Measurements from ENCODE around the gene LEF1.
A peak's percentile ranks its signal among the peaks of the same experiment; 100 is the strongest.

The LEF1 gene

DNA sequence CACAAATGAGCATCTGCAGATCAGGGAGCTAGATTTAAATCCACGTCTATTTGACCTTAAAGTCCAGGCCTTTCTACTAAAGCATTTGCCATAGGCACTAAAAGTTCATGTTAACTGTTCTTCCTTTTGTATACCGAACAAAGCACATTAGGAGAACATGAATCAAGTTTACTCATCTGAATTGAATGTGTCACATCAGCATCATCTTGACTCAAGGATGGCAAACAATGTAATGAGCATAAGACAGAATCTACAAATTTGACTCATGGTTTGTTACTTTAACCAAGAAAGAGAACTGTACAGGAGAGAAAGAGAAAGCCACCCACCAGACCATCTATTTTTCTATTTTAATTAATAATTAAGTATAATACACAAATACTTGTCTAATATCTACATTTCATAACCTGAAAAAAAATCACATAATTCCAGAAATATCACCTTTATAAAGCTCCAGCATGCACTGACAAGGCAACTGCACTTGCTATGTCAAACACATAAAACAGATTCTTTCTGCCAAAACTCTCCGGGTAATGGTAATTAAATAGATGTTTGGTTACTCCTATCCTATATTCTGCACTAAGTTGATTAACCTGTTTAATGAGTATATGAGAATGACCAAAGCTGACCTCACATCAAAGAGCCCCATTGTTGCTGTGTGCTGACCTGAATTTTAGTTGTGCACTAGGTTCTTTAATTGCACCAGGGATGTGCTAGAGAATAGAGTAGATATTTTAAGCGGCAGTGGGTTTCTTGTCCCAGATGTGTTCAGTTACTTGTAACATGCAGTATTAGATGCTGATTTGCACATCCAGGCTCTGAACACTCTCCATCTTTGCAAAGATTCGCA is 42.5 kb upstream of the LEF1 start:
- Histone ChIP-seq H3K4me2 (ENCODE audit: low read length) (no peak overlapping the region), H3K4me3 (ENCODE audit: low read length) (no peak overlapping the region), H3K36me3 (ENCODE audit: control insufficient read depth, insufficient read depth, low read length) (no peaks in the 10 kb centered on the region), H3K18ac (ENCODE audit: low read length) (no peak overlapping the region), H3K27me3 (ENCODE audit: insufficient read depth, low read length, poor library complexity) (no peaks in the 10 kb centered on the region), H3K23ac (ENCODE audit: low read length) (no peak overlapping the region), H3K27ac (ENCODE audit: low read depth, low read length) (no peak overlapping the region), H4K8ac (ENCODE audit: low read depth, low read length) (no peak overlapping the region), H2AK5ac (ENCODE audit: low read length) (no peak overlapping the region), H3K79me1 (ENCODE audit: low read length) (no peaks in the 10 kb centered on the region), H4K5ac (ENCODE audit: low read length) (no peak overlapping the region), H2BK120ac (ENCODE audit: low read depth, low read length) (no peak overlapping the region), H3K4me1 (ENCODE audit: control insufficient read depth, low read depth, low read length) (no peaks in the 10 kb centered on the region), H3K79me2 (ENCODE audit: control insufficient read depth, insufficient read depth, low read length) (no peaks in the 10 kb centered on the region), H3K4ac (ENCODE audit: low read depth, low read length) (no peak overlapping the region), H2BK15ac (replicated peaks; ENCODE audit: low read depth) (no peak overlapping the region), H3K9ac (ENCODE audit: low read length) (no peak overlapping the region), H3K56ac (ENCODE audit: low read length) (no peak overlapping the region), H2BK5ac (ENCODE audit: low read length) (no peak overlapping the region)
- WGBS (ENCODE audit: extremely low coverage, insufficient coverage, low lambda C conversion rate): no CpG with 5 or more reads among the region's 5 CpGs
- no peak for DNase-seq

DNA sequence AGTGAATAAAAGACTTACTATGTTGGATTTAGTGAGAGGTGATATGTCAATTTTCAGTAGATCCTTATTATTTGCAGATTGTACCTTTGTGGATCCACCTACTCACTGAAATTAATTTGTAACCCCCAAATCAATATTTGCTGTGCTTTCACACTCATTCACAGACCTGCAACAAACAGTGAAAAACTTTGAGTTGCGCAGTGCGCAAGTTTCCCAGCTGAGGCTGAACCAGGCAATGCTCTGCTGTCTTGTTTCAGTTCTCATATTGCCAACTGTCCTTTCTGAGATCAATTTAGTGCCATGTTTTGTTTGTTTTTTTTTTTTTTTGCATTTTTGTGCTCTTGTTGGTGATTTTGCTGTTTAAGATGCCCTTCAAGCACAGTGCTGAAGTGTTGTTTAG is 40.8 kb upstream of the LEF1 start:
- Histone ChIP-seq H3K36me3 (ENCODE audit: control insufficient read depth, insufficient read depth, low read length) (no peaks in the 10 kb centered on the region), H2BK5ac (ENCODE audit: low read length) (no peak overlapping the region), H3K4ac (ENCODE audit: low read depth, low read length) (no peak overlapping the region), H3K56ac (ENCODE audit: low read length) (no peak overlapping the region), H4K5ac (ENCODE audit: low read length) (no peak overlapping the region), H2AK5ac (ENCODE audit: low read length) (no peak overlapping the region), H3K9ac (ENCODE audit: low read length) (no peak overlapping the region), H3K4me1 (ENCODE audit: control insufficient read depth, low read depth, low read length) (no peaks in the 10 kb centered on the region), H2BK120ac (ENCODE audit: low read depth, low read length) (no peak overlapping the region), H2BK15ac (replicated peaks; ENCODE audit: low read depth) (no peak overlapping the region), H4K8ac (ENCODE audit: low read depth, low read length) (no peak overlapping the region), H3K27me3 (ENCODE audit: insufficient read depth, low read length, poor library complexity) (no peaks in the 10 kb centered on the region), H3K4me2 (ENCODE audit: low read length) (no peak overlapping the region), H3K79me1 (ENCODE audit: low read length) (no peaks in the 10 kb centered on the region), H3K4me3 (ENCODE audit: low read length) (no peak overlapping the region), H3K18ac (ENCODE audit: low read length) (no peak overlapping the region), H3K27ac (ENCODE audit: low read depth, low read length) (no peak overlapping the region), H3K79me2 (ENCODE audit: control insufficient read depth, insufficient read depth, low read length) (no peaks in the 10 kb centered on the region), H3K23ac (ENCODE audit: low read length) (no peak overlapping the region)
- WGBS (ENCODE audit: extremely low coverage, insufficient coverage, low lambda C conversion rate): no CpG with 5 or more reads among the region's 2 CpGs
- DNase-seq: no peak

DNA sequence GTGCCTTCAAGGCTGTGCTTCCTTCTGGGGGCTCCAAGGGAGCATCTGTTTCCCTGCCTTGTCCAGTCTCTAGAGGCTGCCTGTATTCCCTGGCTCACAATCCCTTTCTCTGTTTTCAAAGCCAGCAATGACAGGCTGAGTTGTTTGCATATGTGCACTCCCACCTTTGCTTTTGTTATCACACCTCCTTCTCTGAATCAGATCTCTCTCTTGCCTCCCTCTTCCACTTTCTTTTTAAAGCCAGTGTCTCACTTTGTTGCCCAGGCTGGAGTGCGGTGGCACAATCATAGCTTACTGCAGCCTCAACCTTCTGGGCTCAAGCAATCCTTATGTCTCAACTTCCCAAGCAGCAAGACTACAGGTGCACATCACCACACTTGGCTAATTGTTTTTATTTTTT is 37.1 kb upstream of the LEF1 start:
- no peaks in the 10 kb centered on the region for H3K79me2 ChIP-seq (ENCODE audit: control insufficient read depth, insufficient read depth, low read length)
- H2BK120ac ChIP-seq (ENCODE audit: low read depth, low read length): no peak overlapping the region
- DNase-seq: no peak

DNA sequence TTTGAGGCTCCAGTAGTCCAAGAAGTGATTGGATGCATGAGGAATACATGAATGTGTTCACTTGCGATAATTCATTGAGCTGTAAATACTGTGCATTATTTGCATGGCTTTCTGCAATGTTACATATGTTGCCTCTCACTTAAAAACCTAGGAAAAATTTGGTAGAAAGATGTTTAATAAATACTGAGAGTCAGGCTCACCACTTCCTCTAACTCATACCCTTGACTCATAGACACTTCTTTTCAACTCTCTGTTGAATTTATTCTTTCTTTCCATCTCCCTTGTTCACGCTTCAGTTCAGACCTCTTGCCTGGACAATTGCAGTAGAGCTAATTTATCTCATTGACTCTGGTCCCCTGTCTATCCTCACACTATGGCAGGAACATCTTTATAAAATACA is 35.8 kb upstream of the LEF1 start:
- Histone ChIP-seq H3K23ac (ENCODE audit: low read length) (no peak overlapping the region), H3K27ac (ENCODE audit: low read depth, low read length) (no peak overlapping the region), H3K4me2 (ENCODE audit: low read length) (no peak overlapping the region), H3K56ac (ENCODE audit: low read length) (no peak overlapping the region), H2BK15ac (replicated peaks; ENCODE audit: low read depth) (no peak overlapping the region), H2AK5ac (ENCODE audit: low read length) (no peak overlapping the region), H3K79me1 (ENCODE audit: low read length) (no peaks in the 10 kb centered on the region), H4K5ac (ENCODE audit: low read length) (no peak overlapping the region), H3K9ac (ENCODE audit: low read length) (no peak overlapping the region), H2BK5ac (ENCODE audit: low read length) (no peak overlapping the region), H4K8ac (ENCODE audit: low read depth, low read length) (no peak overlapping the region), H3K18ac (ENCODE audit: low read length) (no peak overlapping the region), H3K27me3 (ENCODE audit: insufficient read depth, low read length, poor library complexity) (no peaks in the 10 kb centered on the region), H2BK120ac (ENCODE audit: low read depth, low read length) (no peak overlapping the region), H3K4ac (ENCODE audit: low read depth, low read length) (no peak overlapping the region), H3K79me2 (ENCODE audit: control insufficient read depth, insufficient read depth, low read length) (no peaks in the 10 kb centered on the region), H3K36me3 (ENCODE audit: control insufficient read depth, insufficient read depth, low read length) (no peaks in the 10 kb centered on the region), H3K4me1 (ENCODE audit: control insufficient read depth, low read depth, low read length) (no peaks in the 10 kb centered on the region), H3K4me3 (ENCODE audit: low read length) (no peak overlapping the region)
- WGBS (ENCODE audit: extremely low coverage, insufficient coverage, low lambda C conversion rate): no CpG with 5 or more reads among the region's 2 CpGs
- DNase-seq: no peak

More for the DNA sequence above, 37.1 kb upstream of the LEF1 start:
- H3K27me3 ChIP-seq (ENCODE audit: insufficient read depth, low read length, poor library complexity): no peaks in the 10 kb centered on the region
- no peak overlapping the region for H3K4ac ChIP-seq (ENCODE audit: low read depth, low read length)
- no peak overlapping the region for H2BK5ac ChIP-seq (ENCODE audit: low read length)
- no peaks in the 10 kb centered on the region for H3K4me1 ChIP-seq (ENCODE audit: control insufficient read depth, low read depth, low read length)
- WGBS (ENCODE audit: extremely low coverage, insufficient coverage, low lambda C conversion rate): no CpG with 5 or more reads among the region's 1 CpG
- no peak overlapping the region for H3K9ac ChIP-seq (ENCODE audit: low read length)
- H3K4me2 ChIP-seq (ENCODE audit: low read length): no peak overlapping the region
- H4K5ac ChIP-seq (ENCODE audit: low read length): no peak overlapping the region
- no peaks in the 10 kb centered on the region for H3K36me3 ChIP-seq (ENCODE audit: control insufficient read depth, insufficient read depth, low read length)
- H3K23ac ChIP-seq (ENCODE audit: low read length): no peak overlapping the region
- no peaks in the 10 kb centered on the region for H3K79me1 ChIP-seq (ENCODE audit: low read length)
- no peak overlapping the region for H3K4me3 ChIP-seq (ENCODE audit: low read length)
- H2AK5ac ChIP-seq (ENCODE audit: low read length): no peak overlapping the region
- H2BK15ac ChIP-seq (replicated peaks; ENCODE audit: low read depth): no peak overlapping the region
- H3K18ac ChIP-seq (ENCODE audit: low read length): no peak overlapping the region
- no peak overlapping the region for H3K56ac ChIP-seq (ENCODE audit: low read length)
- no peak overlapping the region for H3K27ac ChIP-seq (ENCODE audit: low read depth, low read length)
- H4K8ac ChIP-seq (ENCODE audit: low read depth, low read length): no peak overlapping the region

DNA sequence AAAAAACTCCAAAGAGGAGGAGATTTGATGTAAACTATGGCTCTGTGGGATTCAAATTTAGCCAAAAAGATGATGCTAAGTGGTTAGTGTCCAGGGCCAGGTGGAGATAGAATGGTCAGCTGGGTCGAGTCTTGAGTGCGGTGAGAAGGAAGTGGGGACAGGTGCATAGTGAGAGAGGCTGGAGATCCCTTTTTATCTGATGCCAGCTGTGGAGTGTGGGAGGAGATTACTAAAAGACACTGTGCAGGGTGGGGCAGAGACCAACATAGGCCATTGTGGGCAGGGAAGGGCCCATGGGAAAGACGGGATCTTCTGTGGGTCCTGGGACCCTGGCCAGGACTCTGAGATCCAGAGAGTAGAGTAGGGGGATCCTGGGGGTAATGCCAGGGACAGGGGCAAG is 34.6 kb upstream of the LEF1 start:
- H3K9ac ChIP-seq (ENCODE audit: low read length): no peak overlapping the region
- no peak overlapping the region for H3K4me3 ChIP-seq (ENCODE audit: low read length)
- no peak overlapping the region for H3K56ac ChIP-seq (ENCODE audit: low read length)
- H2BK120ac ChIP-seq (ENCODE audit: low read depth, low read length): no peak overlapping the region
- no peak overlapping the region for H3K23ac ChIP-seq (ENCODE audit: low read length)
- H2AK5ac ChIP-seq (ENCODE audit: low read length): no peak overlapping the region
- no peak overlapping the region for H2BK5ac ChIP-seq (ENCODE audit: low read length)
- no peaks in the 10 kb centered on the region for H3K27me3 ChIP-seq (ENCODE audit: insufficient read depth, low read length, poor library complexity)
- H3K4me2 ChIP-seq (ENCODE audit: low read length): no peak overlapping the region
- no CpG with 5 or more reads among the region's 3 CpGs for WGBS (ENCODE audit: extremely low coverage, insufficient coverage, low lambda C conversion rate)
- no peaks in the 10 kb centered on the region for H3K79me2 ChIP-seq (ENCODE audit: control insufficient read depth, insufficient read depth, low read length)
- no peak for DNase-seq
- H3K79me1 ChIP-seq (ENCODE audit: low read length): no peaks in the 10 kb centered on the region
- no peak overlapping the region for H4K5ac ChIP-seq (ENCODE audit: low read length)
- H2BK15ac ChIP-seq (replicated peaks; ENCODE audit: low read depth): no peak overlapping the region
- no peaks in the 10 kb centered on the region for H3K4me1 ChIP-seq (ENCODE audit: control insufficient read depth, low read depth, low read length)
- H3K18ac ChIP-seq (ENCODE audit: low read length): no peak overlapping the region
- H3K4ac ChIP-seq (ENCODE audit: low read depth, low read length): no peak overlapping the region
- no peaks in the 10 kb centered on the region for H3K36me3 ChIP-seq (ENCODE audit: control insufficient read depth, insufficient read depth, low read length)
- H3K27ac ChIP-seq (ENCODE audit: low read depth, low read length): no peak overlapping the region
- no peak overlapping the region for H4K8ac ChIP-seq (ENCODE audit: low read depth, low read length)

DNA sequence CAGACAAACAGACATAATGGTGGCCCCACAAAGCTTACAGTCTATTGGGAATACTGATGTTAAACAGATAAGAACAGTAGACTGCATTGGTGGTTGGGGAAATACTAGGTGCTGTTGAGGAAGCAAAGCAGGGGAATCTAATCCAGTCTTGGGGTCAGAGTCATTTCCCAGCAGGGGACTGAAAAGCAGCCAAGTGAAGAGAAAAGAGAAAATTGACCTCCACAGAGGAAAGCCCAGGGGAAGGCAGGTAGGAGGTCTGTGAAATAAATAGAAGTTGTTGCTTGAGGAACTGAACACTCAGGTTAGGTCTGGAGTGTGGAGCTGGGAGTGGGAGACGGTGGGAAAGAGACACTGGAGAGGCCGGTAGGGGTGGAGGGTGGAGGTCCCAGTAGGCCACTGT is 33.0 kb upstream of the LEF1 start:
- H3K79me2 ChIP-seq (ENCODE audit: control insufficient read depth, insufficient read depth, low read length): no peaks in the 10 kb centered on the region
- no peak overlapping the region for H3K56ac ChIP-seq (ENCODE audit: low read length)
- WGBS (ENCODE audit: extremely low coverage, insufficient coverage, low lambda C conversion rate): no CpG with 5 or more reads among the region's 2 CpGs
- H3K4ac ChIP-seq (ENCODE audit: low read depth, low read length): no peak overlapping the region
- no peak overlapping the region for H2BK15ac ChIP-seq (replicated peaks; ENCODE audit: low read depth)
- no peak overlapping the region for H3K27ac ChIP-seq (ENCODE audit: low read depth, low read length)
- no peak overlapping the region for H2BK120ac ChIP-seq (ENCODE audit: low read depth, low read length)
- H3K79me1 ChIP-seq (ENCODE audit: low read length): no peaks in the 10 kb centered on the region
- no peak overlapping the region for H2BK5ac ChIP-seq (ENCODE audit: low read length)
- no peak overlapping the region for H4K8ac ChIP-seq (ENCODE audit: low read depth, low read length)
- H3K4me3 ChIP-seq (ENCODE audit: low read length): no peak overlapping the region
- H3K27me3 ChIP-seq (ENCODE audit: insufficient read depth, low read length, poor library complexity): no peaks in the 10 kb centered on the region
- H4K5ac ChIP-seq (ENCODE audit: low read length): no peak overlapping the region
- no peaks in the 10 kb centered on the region for H3K36me3 ChIP-seq (ENCODE audit: control insufficient read depth, insufficient read depth, low read length)
- DNase-seq: no peak
- no peak overlapping the region for H3K9ac ChIP-seq (ENCODE audit: low read length)
- H3K4me2 ChIP-seq (ENCODE audit: low read length): no peak overlapping the region
- H3K23ac ChIP-seq (ENCODE audit: low read length): peak overlapping the region; percentile 19
- H3K18ac ChIP-seq (ENCODE audit: low read length): no peak overlapping the region
- H3K4me1 ChIP-seq (ENCODE audit: control insufficient read depth, low read depth, low read length): no peaks in the 10 kb centered on the region
- no peak overlapping the region for H2AK5ac ChIP-seq (ENCODE audit: low read length)

Measured in mesendoderm (in vitro differentiated cells).